Progenitor cell of endocrine pancreas (in vitro differentiated cells): ENCODE results near the gene CPED1. TPM values are rescaled to one million over a fixed set of nuclear protein-coding genes. Genes with fewer than 3 reads are reported as not detected.

Experiments
- DNase-seq: peaks from one replicate; pipeline ENCODE4 v3.0.0; 2021; ENCODE audit warnings: low spot score; ENCODE audit not compliant: unreplicated experiment
- H3K27ac Mint-ChIP-seq: 2 replicates; pipeline ENCODE4 v1.8.0; 2021; ENCODE audit warnings: mild to moderate bottlenecking, moderate library complexity, mixed read lengths
- H3K27me3 Mint-ChIP-seq: 2 replicates; pipeline ENCODE4 v1.8.0; 2021; ENCODE audit warnings: mixed read lengths
- H3K36me3 Mint-ChIP-seq: 2 replicates; pipeline ENCODE4 v1.8.0; 2022; ENCODE audit warnings: mixed read lengths; ENCODE audit not compliant: insufficient read depth
- H3K4me1 Mint-ChIP-seq: 2 replicates; pipeline ENCODE4 v1.8.0; 2021; ENCODE audit warnings: low read depth, mixed read lengths
- H3K4me3 Mint-ChIP-seq: 2 replicates; pipeline ENCODE4 v1.8.0; 2021; ENCODE audit warnings: low read depth, mild to moderate bottlenecking, moderate library complexity, mixed read lengths
- H3K9me3 Mint-ChIP-seq: 2 replicates; pipeline ENCODE4 v1.8.0; 2021; ENCODE audit warnings: low read depth, mixed read lengths
- CTCF ChIP-seq: fragments of 200-600 bp; sonication (generic); IDR thresholded peaks from one replicate; pipeline ENCODE4 v1.5.0; 2021; ENCODE audit warnings: antibody characterized with exemption, mild to moderate bottlenecking; ENCODE audit not compliant: unreplicated experiment
- total RNA-seq: library from RNA; stranded (reverse); gene quantifications from 2 replicates; pipeline ENCODE4 v1.2.1, GENCODE V29; 2021

Gene CPED1
- total RNA-seq, 1 donor from 2014 or later, result 1.1 TPM

- peaks cover 2% of the 10 kb centered on the region for H3K4me1 Mint-ChIP-seq
- H3K36me3 Mint-ChIP-seq, result no peaks in the 10 kb centered on the region
- no peak for TF ChIP-seq CTCF
- no peak for DNase-seq
- no peak overlapping the region for H3K4me3 Mint-ChIP-seq
- peaks cover 4% of the 10 kb centered on the region for H3K9me3 Mint-ChIP-seq
- no peak overlapping the region for H3K27ac Mint-ChIP-seq
- no peaks in the 10 kb centered on the region for H3K27me3 Mint-ChIP-seq
These were observed 168.3 kb downstream of the CPED1 start for GRCh38 chr7:121156825-121157224.

GRCh38 chr7:121157341-121157751, 168.8 kb downstream of the CPED1 start:
- no peak overlapping the region for H3K27ac Mint-ChIP-seq
- no peaks in the 10 kb centered on the region for H3K36me3 Mint-ChIP-seq
- H3K27me3 Mint-ChIP-seq, result no peaks in the 10 kb centered on the region
- H3K4me1 Mint-ChIP-seq, result no peaks in the 10 kb centered on the region
- no peak for TF ChIP-seq CTCF
- no peak overlapping the region for H3K4me3 Mint-ChIP-seq
- peaks cover 4% of the 10 kb centered on the region for H3K9me3 Mint-ChIP-seq
- DNase-seq, result no peak

GRCh38 chr7:121157885-121158590, 169.5 kb downstream of the CPED1 start:
- Mint-ChIP-seq H3K27me3 (no peaks in the 10 kb centered on the region), H3K36me3 (no peaks in the 10 kb centered on the region), H3K27ac (no peak overlapping the region), H3K4me3 (no peak overlapping the region), H3K4me1 (no peaks in the 10 kb centered on the region), H3K9me3 (peaks cover 4% of the 10 kb centered on the region)
- DNase-seq, result no peak
- no peak for TF ChIP-seq CTCF

- no peaks in the 10 kb centered on the region for H3K27me3 Mint-ChIP-seq
- no peak for DNase-seq
- H3K4me3 Mint-ChIP-seq, result no peak overlapping the region
- no peaks in the 10 kb centered on the region for H3K36me3 Mint-ChIP-seq
- H3K9me3 Mint-ChIP-seq, result peaks cover 4% of the 10 kb centered on the region
- H3K4me1 Mint-ChIP-seq, result no peaks in the 10 kb centered on the region
- no peak for TF ChIP-seq CTCF
- H3K27ac Mint-ChIP-seq, result no peak overlapping the region
These were observed 170.2 kb downstream of the CPED1 start for GRCh38 chr7:121158665-121159064.

GRCh38 chr7:121159553-121159952, 171.0 kb downstream of the CPED1 start:
- Mint-ChIP-seq H3K4me3 (no peak overlapping the region), H3K9me3 (peaks cover 4% of the 10 kb centered on the region), H3K27ac (no peak overlapping the region), H3K27me3 (no peaks in the 10 kb centered on the region), H3K36me3 (no peaks in the 10 kb centered on the region), H3K4me1 (no peaks in the 10 kb centered on the region)
- DNase-seq, result no peak
- TF ChIP-seq CTCF, result no peak
